ENCODE data around the gene MAP1LC3B.

MAP1LC3B gene

DNA sequence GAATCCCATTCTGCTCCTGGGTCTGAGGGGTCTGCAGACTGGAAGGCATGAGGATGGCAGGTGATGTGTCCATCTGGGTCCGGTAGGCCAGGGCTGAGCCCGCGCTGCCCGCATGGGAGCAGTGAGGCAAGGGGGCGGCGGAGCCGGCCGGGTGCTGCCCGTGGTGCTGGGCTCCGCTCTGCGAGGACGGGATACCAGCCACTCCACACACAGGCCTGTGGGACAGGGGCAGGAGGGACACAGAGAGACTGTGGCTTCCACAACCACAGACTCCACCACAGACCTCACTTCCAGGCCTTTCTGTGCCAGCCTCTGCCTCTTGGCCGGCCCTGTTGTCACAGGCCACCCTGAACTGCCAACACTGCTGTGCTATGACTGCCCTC is 25.4 kb downstream of the MAP1LC3B start:
- H3K18ac ChIP-seq (ENCODE audit: low read length), result no peak overlapping the region
- H2BK120ac ChIP-seq (ENCODE audit: insufficient read depth, low read length, poor library complexity), result no peak overlapping the region
- H3K4ac ChIP-seq (ENCODE audit: low read depth, low read length), result no peak overlapping the region
- no peaks in the 10 kb centered on the region for H3K79me2 ChIP-seq (ENCODE audit: control insufficient read depth, insufficient read depth, low read length, poor library complexity)
- no peak overlapping the region for H3K4me2 ChIP-seq (ENCODE audit: low read length)
- H3K14ac ChIP-seq (ENCODE audit: low read length), result no peak overlapping the region
- H2BK12ac ChIP-seq (ENCODE audit: low read length), result no peak overlapping the region
- DNase-seq, result no peak
- no peak overlapping the region for H3K9ac ChIP-seq (ENCODE audit: low read length)
- H3K27ac ChIP-seq (ENCODE audit: low read depth, low read length), result no peak overlapping the region
- no peaks in the 10 kb centered on the region for H3K9me3 ChIP-seq (ENCODE audit: insufficient read depth, low read depth, low read length)
- no peaks in the 10 kb centered on the region for H3K79me1 ChIP-seq (ENCODE audit: low read length)
- no peak overlapping the region for H2AK5ac ChIP-seq (ENCODE audit: low read length)
- no peak overlapping the region for H4K91ac ChIP-seq (ENCODE audit: low read depth, low read length)
- H3K27me3 ChIP-seq (ENCODE audit: insufficient read depth, low read length), result no peaks in the 10 kb centered on the region
- no peaks in the 10 kb centered on the region for H3K4me1 ChIP-seq (ENCODE audit: control insufficient read depth in 1 of 2, insufficient read depth in 2 of 2, low read length in 2 of 2)
- H2BK5ac ChIP-seq (ENCODE audit: low read depth, low read length, poor library complexity), result no peak overlapping the region
- H4K8ac ChIP-seq (ENCODE audit: low read depth, low read length), result no peak overlapping the region
- WGBS (ENCODE audit: extremely low coverage, insufficient coverage, insufficient read length), result no CpG with 5 or more reads among the region's 13 CpGs
- H4K12ac ChIP-seq (ENCODE audit: low read depth, low read length), result no peak overlapping the region
- peaks cover 45 to 46% of the 10 kb centered on the region in 2 experiments for H3K36me3 ChIP-seq (ENCODE audit: control insufficient read depth in 1 of 2, insufficient read depth in 2 of 2, low read length in 2 of 2)
- no peak overlapping the region for H3K4me3 ChIP-seq (ENCODE audit: low read depth, low read length)
- no peak overlapping the region for H2AFZ ChIP-seq (ENCODE audit: insufficient read depth, low read length, poor library complexity)
- no peak overlapping the region for H3K23ac ChIP-seq (ENCODE audit: low read length)

GRCh38 chr16:87418216-87418615 is 26.1 kb downstream of the MAP1LC3B start:
- Histone ChIP-seq H2AK5ac (ENCODE audit: low read length) (no peak overlapping the region), H3K27ac (ENCODE audit: low read depth, low read length) (no peak overlapping the region), H4K8ac (ENCODE audit: low read depth, low read length) (no peak overlapping the region), H3K36me3 (ENCODE audit: control insufficient read depth in 1 of 2, insufficient read depth in 2 of 2, low read length in 2 of 2) (peaks cover 38 to 43% of the 10 kb centered on the region in 2 experiments), H3K4me3 (ENCODE audit: low read depth, low read length) (no peak overlapping the region), H2BK5ac (ENCODE audit: low read depth, low read length, poor library complexity) (no peak overlapping the region), H2BK120ac (ENCODE audit: insufficient read depth, low read length, poor library complexity) (no peak overlapping the region), H3K23ac (ENCODE audit: low read length) (no peak overlapping the region), H3K27me3 (ENCODE audit: insufficient read depth, low read length) (no peaks in the 10 kb centered on the region), H3K4me2 (ENCODE audit: low read length) (no peak overlapping the region), H2AFZ (ENCODE audit: insufficient read depth, low read length, poor library complexity) (no peak overlapping the region), H4K12ac (ENCODE audit: low read depth, low read length) (no peak overlapping the region), H3K9ac (ENCODE audit: low read length) (no peak overlapping the region), H3K79me2 (ENCODE audit: control insufficient read depth, insufficient read depth, low read length, poor library complexity) (no peaks in the 10 kb centered on the region), H2BK12ac (ENCODE audit: low read length) (no peak overlapping the region), H3K4ac (ENCODE audit: low read depth, low read length) (no peak overlapping the region), H3K9me3 (ENCODE audit: insufficient read depth, low read depth, low read length) (no peaks in the 10 kb centered on the region), H3K79me1 (ENCODE audit: low read length) (no peaks in the 10 kb centered on the region), H3K14ac (ENCODE audit: low read length) (no peak overlapping the region), H4K91ac (ENCODE audit: low read depth, low read length) (no peak overlapping the region), H3K18ac (ENCODE audit: low read length) (no peak overlapping the region), H3K4me1 (ENCODE audit: control insufficient read depth in 1 of 2, insufficient read depth in 2 of 2, low read length in 2 of 2) (no peaks in the 10 kb centered on the region)
- DNase-seq, result no peak
- WGBS (ENCODE audit: extremely low coverage, insufficient coverage, insufficient read length), result no CpG with 5 or more reads among the region's 18 CpGs

DNA sequence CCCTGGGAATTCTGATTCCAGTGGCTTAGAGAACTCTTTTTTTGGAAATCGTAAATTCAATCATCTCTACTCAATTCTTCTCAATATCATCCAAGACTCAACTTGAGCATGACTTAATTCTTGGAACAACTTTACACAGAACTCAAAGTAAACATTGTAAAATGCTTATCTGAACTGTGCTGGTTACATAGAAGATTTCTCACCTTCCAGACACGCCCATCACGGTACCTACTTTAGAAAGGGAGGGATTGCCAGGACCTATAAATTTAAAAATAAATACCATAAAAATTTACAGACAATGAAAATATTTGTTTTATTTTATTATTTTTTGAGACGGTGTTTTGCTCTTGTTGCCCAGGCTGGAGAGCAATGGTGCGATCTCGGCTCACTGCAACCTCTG is 26.5 kb downstream of the MAP1LC3B start:
- Histone ChIP-seq H2BK12ac (ENCODE audit: low read length) (no peak overlapping the region), H4K8ac (ENCODE audit: low read depth, low read length) (no peak overlapping the region), H3K9me3 (ENCODE audit: insufficient read depth, low read depth, low read length) (no peaks in the 10 kb centered on the region), H3K4me3 (ENCODE audit: low read depth, low read length) (no peak overlapping the region), H2AFZ (ENCODE audit: insufficient read depth, low read length, poor library complexity) (no peak overlapping the region), H3K4me1 (ENCODE audit: control insufficient read depth in 1 of 2, insufficient read depth in 2 of 2, low read length in 2 of 2) (no peaks in the 10 kb centered on the region), H3K79me1 (ENCODE audit: low read length) (no peaks in the 10 kb centered on the region), H3K79me2 (ENCODE audit: control insufficient read depth, insufficient read depth, low read length, poor library complexity) (no peaks in the 10 kb centered on the region), H3K27ac (ENCODE audit: low read depth, low read length) (no peak overlapping the region), H2BK5ac (ENCODE audit: low read depth, low read length, poor library complexity) (no peak overlapping the region), H3K23ac (ENCODE audit: low read length) (no peak overlapping the region), H4K12ac (ENCODE audit: low read depth, low read length) (no peak overlapping the region), H3K4me2 (ENCODE audit: low read length) (no peak overlapping the region), H3K18ac (ENCODE audit: low read length) (no peak overlapping the region), H4K91ac (ENCODE audit: low read depth, low read length) (no peak overlapping the region), H3K36me3 (ENCODE audit: control insufficient read depth in 1 of 2, insufficient read depth in 2 of 2, low read length in 2 of 2) (peaks cover 37 to 42% of the 10 kb centered on the region in 2 experiments), H2BK120ac (ENCODE audit: insufficient read depth, low read length, poor library complexity) (no peak overlapping the region), H3K27me3 (ENCODE audit: insufficient read depth, low read length) (no peaks in the 10 kb centered on the region), H3K9ac (ENCODE audit: low read length) (no peak overlapping the region), H2AK5ac (ENCODE audit: low read length) (no peak overlapping the region), H3K4ac (ENCODE audit: low read depth, low read length) (no peak overlapping the region), H3K14ac (ENCODE audit: low read length) (no peak overlapping the region)
- no CpG with 5 or more reads among the region's 6 CpGs for WGBS (ENCODE audit: extremely low coverage, insufficient coverage, insufficient read length)
- no peak for DNase-seq

DNA sequence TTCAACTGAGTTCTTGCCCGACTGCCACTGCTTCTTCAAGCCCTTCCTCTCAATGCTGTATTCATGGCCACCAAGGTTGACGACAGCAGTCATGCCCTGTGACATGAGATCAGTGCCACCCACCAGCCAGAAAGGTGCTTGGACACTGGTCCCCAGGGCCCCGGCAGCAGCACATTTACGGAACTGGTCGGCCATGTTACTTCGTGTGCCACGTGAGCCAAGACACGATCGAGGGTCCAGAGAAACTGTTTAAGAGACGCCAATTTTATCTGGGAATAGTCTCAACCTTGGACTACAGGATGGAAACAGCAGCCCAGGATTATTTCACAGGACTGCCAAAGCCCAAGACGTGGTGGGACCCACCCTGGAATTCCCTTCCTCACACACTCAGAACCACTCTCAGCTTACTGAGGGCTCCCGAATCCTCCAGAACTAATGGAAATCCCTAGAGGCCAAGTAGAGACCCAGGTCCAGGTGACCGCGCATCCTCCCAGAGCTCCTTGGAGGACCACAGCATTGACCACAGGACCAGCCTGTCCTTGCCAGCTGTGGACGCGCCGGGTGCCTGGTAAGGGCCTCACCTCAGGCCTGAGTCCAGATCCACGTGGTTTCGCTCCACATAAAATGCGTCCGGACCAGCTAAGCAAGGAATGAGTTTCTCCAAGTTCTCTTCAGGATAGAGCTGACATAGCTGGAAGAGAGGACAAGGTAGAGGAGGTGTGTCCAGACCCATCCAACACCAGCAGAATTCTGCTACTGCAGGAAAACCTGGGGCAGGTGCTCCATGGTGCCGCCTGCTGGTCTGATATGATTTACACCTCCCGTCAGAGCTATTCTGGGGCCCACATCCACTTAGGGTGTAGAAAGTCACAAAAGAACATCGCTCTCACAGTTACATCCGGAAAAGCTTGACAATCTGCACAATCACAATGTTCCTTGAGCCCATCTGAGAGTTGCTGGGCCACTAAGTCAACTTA is 28.2 kb downstream of the MAP1LC3B start:
- H3K4me3 ChIP-seq (ENCODE audit: low read depth, low read length), result no peak overlapping the region
- no peaks in the 10 kb centered on the region for H3K9me3 ChIP-seq (ENCODE audit: insufficient read depth, low read depth, low read length)
- no peaks in the 10 kb centered on the region for H3K27me3 ChIP-seq (ENCODE audit: insufficient read depth, low read length)
- H2BK5ac ChIP-seq (ENCODE audit: low read depth, low read length, poor library complexity), result no peak overlapping the region
- no peak overlapping the region for H3K18ac ChIP-seq (ENCODE audit: low read length)
- no peak for DNase-seq
- no peak overlapping the region for H3K4me2 ChIP-seq (ENCODE audit: low read length)
- H3K9ac ChIP-seq (ENCODE audit: low read length), result no peak overlapping the region
- H4K91ac ChIP-seq (ENCODE audit: low read depth, low read length), result no peak overlapping the region
- no peak overlapping the region for H4K12ac ChIP-seq (ENCODE audit: low read depth, low read length)
- H3K4ac ChIP-seq (ENCODE audit: low read depth, low read length), result no peak overlapping the region
- no peak overlapping the region for H2AFZ ChIP-seq (ENCODE audit: insufficient read depth, low read length, poor library complexity)
- H3K4me1 ChIP-seq (ENCODE audit: control insufficient read depth in 1 of 2, insufficient read depth in 2 of 2, low read length in 2 of 2), result no peaks in the 10 kb centered on the region
- no peak overlapping the region for H4K8ac ChIP-seq (ENCODE audit: low read depth, low read length)
- peaks cover 29 to 44% of the 10 kb centered on the region in 2 experiments for H3K36me3 ChIP-seq (ENCODE audit: control insufficient read depth in 1 of 2, insufficient read depth in 2 of 2, low read length in 2 of 2)
- no peak overlapping the region for H2BK12ac ChIP-seq (ENCODE audit: low read length)
- no peaks in the 10 kb centered on the region for H3K79me2 ChIP-seq (ENCODE audit: control insufficient read depth, insufficient read depth, low read length, poor library complexity)
- H3K23ac ChIP-seq (ENCODE audit: low read length), result no peak overlapping the region
- no peaks in the 10 kb centered on the region for H3K79me1 ChIP-seq (ENCODE audit: low read length)
- WGBS (ENCODE audit: extremely low coverage, insufficient coverage, insufficient read length), result no CpG with 5 or more reads among the region's 25 CpGs
- no peak overlapping the region for H2BK120ac ChIP-seq (ENCODE audit: insufficient read depth, low read length, poor library complexity)
- H3K27ac ChIP-seq (ENCODE audit: low read depth, low read length), result no peak overlapping the region
- no peak overlapping the region for H3K14ac ChIP-seq (ENCODE audit: low read length)
- H2AK5ac ChIP-seq (ENCODE audit: low read length), result no peak overlapping the region
